Mucosa of rectum (tissue), 2 donors: Measurements from ENCODE around the gene ZNF385D.

Experiments
- H3K27ac ChIP-seq, 2 donors: one replicate each; pipeline ENCODE4 v1.7.0; 2013; ENCODE audit warnings: inconsistent platforms in 2 of 2, low read depth in 2 of 2, low read length in 2 of 2
- H3K27me3 ChIP-seq, 2 donors: one replicate each; pipeline ENCODE4 v1.7.0; 2013; ENCODE audit warnings: low read length in 2 of 2; ENCODE audit not compliant: control insufficient read depth in 2 of 2, insufficient read depth in 2 of 2
- H3K36me3 ChIP-seq, 2 donors: one replicate each; pipeline ENCODE4 v1.7.0; 2013; ENCODE audit warnings: low read length in 2 of 2; ENCODE audit not compliant: control insufficient read depth in 2 of 2, insufficient read depth in 2 of 2
- H3K4me1 ChIP-seq, 2 donors: one replicate each; pipeline ENCODE4 v1.7.0; 2013; ENCODE audit warnings: low read length in 2 of 2, mild to moderate bottlenecking in 1 of 2; ENCODE audit not compliant: control insufficient read depth in 2 of 2, insufficient read depth in 2 of 2
- H3K4me3 ChIP-seq, 2 donors: one replicate each; pipeline ENCODE4 v1.7.0; 2013; ENCODE audit warnings: low read length in 2 of 2
- H3K9ac ChIP-seq, 2 donors: one replicate each; pipeline ENCODE4 v1.7.0; 2013; ENCODE audit warnings: low read length in 2 of 2, low read depth in 1 of 2, mild to moderate bottlenecking in 1 of 2
- H3K9me3 ChIP-seq, 2 donors: one replicate each; pipeline ENCODE4 v1.7.0; 2013; ENCODE audit warnings: low read length in 2 of 2; ENCODE audit not compliant: control insufficient read depth in 2 of 2
- donor health status: healthy.
- donor health status: Normal muscosa, but diverticular disease.

Gene ZNF385D

DNA sequence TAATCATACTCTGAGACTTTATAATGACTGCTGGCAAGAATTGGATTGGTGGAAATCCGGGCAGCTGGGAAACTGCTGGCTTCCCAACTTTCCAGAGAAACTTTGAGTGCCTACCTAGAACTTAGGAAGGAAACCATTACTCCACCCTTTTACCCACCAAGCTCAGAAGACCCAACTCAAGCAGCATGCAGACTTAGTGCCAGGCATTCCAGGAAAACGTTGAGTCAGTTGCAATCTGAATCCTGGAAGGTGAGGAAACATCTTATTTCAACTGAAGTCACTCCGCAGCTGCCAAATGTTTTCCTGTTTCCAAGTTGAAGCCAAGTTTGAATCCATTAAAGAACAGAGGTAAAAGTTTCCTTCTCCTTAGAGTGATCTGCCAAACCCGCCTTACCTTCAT is 126.5 kb downstream of the ZNF385D start:
- Histone ChIP-seq H3K9me3 (no peaks in the 10 kb centered on the region), H3K9ac (no peak overlapping the region), H3K4me3 (no peak overlapping the region), H3K4me1 (no peaks in the 10 kb centered on the region), H3K27me3 (no peaks in the 10 kb centered on the region), H3K36me3 (no peaks in the 10 kb centered on the region), H3K27ac (no peak overlapping the region)

DNA sequence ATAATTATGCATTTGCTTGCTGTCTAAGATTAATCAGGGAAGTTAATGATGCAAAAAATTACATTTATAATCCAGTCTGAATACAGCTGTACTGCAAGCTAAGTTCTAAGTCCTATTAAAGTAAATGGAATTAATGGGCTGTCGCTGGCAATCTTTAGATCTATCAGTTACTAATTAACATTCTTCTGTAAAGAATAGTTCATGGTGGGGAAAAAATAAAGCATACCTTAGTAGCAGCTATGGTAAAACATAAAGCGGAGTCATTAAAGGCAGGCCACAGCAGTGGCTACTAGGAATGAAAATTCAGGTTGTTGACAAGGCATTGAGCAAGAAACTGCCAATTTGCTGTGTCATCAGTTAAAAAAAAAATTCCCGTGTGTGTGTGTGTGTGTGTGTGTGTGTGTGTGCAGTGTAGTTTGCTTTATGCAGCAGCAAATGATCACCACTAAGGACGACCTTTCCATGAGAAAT is 129.8 kb downstream of the ZNF385D start:
- H3K27ac ChIP-seq = no peak overlapping the region
- H3K4me1 ChIP-seq = no peaks in the 10 kb centered on the region
- H3K9me3 ChIP-seq = no peaks in the 10 kb centered on the region
- no peaks in the 10 kb centered on the region for H3K36me3 ChIP-seq
- H3K27me3 ChIP-seq = no peaks in the 10 kb centered on the region
- H3K9ac ChIP-seq = no peak overlapping the region
- no peak overlapping the region for H3K4me3 ChIP-seq

DNA sequence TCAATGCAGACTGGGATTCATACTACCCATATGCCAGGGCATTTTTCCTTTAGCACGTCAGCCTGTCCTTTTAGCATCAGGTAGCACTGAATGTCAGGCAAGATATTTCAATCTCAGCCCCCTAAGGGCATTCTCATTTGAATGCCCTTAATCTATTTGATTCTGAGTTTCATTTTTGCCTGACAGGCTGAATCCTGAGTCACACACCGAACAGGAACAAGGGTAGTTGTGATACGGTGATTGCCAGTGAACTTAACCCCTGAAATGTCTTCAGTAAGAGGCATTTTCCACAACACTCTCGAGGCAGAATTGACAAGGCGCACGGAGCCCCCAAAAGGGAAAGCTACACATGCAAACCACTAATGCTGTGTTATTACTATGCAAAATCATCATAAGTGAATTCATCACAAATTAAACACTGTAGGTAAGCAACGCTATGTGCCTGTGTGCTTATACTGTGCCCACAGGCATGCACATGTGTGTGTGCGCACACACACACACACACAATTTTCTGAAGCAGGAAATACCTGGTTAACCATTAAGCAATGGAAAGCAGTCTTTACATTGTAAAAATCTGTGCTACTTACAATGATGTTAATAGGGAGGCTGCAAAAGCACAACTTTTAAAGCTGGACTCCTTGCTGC is 130.4 kb downstream of the ZNF385D start:
- Histone ChIP-seq H3K4me3 (no peak overlapping the region), H3K27me3 (no peaks in the 10 kb centered on the region), H3K27ac (no peak overlapping the region), H3K4me1 (no peaks in the 10 kb centered on the region), H3K9me3 (no peaks in the 10 kb centered on the region), H3K36me3 (no peaks in the 10 kb centered on the region), H3K9ac (no peak overlapping the region)

DNA sequence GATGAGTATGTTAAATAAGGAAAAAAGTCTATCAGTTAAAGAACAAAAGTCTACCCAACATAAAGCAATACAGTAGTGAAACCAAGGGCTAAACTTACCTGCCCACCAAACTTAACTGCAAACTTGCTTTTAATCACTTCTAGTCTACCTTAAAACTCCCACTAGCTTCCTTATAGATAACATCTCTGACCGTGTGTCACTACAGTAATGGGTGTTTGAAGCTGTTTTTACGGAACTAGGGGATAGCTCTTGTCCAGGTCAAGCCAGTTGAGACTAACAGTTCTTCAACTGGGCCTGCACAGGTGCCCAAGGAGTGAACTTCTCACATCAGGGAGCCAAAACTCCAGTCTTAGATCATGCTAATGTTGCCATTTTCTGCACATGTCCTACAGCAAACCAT is 132.3 kb downstream of the ZNF385D start:
- H3K36me3 ChIP-seq = no peaks in the 10 kb centered on the region
- no peak overlapping the region for H3K9ac ChIP-seq
- no peaks in the 10 kb centered on the region for H3K9me3 ChIP-seq
- no peak overlapping the region for H3K27ac ChIP-seq
- H3K27me3 ChIP-seq = no peaks in the 10 kb centered on the region
- no peaks in the 10 kb centered on the region for H3K4me1 ChIP-seq
- no peak overlapping the region for H3K4me3 ChIP-seq

DNA sequence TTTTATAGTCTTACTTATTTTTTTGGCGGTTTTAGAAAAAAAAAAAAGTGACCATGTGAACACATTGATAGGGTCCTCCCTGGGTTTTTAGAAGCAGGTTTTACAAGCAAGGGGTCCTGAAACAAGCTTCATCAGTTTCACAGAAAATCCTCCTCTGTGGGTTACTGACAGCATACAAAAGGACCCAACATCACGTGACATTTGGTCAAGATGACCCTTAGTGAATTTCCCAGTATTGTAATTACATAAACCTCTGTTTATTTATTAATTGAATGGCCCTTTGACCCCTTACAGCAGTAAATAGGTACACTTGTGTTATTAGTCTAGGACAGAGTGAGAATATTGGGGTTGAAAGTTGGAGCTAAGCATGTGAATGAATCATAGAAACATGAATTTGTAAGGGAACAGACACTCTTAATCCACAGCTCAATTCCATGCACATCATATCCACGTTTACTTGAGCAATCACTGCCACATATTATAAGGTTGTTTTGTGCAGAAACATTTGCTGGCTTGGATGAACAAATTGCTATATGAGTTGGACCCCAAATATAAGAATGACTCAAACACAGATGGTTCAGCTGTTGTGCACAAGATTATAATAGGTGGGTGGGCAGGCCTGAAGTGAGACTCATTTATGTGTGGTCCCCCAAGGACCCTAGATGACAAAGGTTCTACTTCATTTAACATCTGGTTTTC is 137.5 kb downstream of the ZNF385D start:
- Histone ChIP-seq H3K27me3 (no peaks in the 10 kb centered on the region), H3K9me3 (no peaks in the 10 kb centered on the region), H3K9ac (no peak overlapping the region), H3K4me3 (no peak overlapping the region), H3K36me3 (no peaks in the 10 kb centered on the region), H3K4me1 (no peaks in the 10 kb centered on the region), H3K27ac (no peak overlapping the region)

DNA sequence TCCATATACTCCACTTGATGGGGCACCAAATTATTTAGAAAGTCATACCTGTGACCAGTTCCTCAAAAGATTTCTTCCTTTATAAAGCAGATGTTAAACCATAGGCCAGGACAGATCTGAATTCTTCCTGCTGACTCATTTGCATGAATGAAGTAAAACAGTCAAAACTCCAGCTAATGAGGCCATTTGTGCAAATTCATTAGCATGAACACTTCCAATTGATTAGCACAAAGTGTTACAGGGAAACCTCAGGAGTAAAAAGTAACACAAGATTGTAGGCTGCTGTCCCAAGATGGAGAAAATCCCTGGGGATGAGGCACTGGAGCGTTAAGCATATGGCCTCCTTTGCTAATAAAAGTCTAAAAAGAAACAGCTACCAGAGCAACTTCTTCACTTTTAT is 149.8 kb downstream of the ZNF385D start:
- H3K4me1 ChIP-seq = no peaks in the 10 kb centered on the region
- no peaks in the 10 kb centered on the region for H3K9me3 ChIP-seq

DNA sequence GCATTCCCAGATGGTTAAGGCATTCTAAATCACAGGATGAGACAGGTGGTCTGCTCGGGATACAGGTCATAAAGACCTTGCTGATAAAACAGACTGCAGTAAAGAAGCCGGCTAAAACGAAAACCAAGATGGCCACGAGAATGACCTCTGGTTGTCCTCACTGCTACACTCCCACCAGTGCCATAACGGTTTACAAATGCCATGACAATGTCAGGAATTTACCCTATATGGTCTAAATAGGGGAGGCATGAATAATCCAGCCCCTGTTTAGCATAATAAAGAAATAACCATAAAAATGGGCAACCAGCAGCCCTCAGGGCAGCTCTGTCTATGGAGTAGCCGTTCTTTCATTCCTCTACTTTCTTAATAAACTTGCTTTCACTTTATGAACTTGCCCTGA is 151.1 kb downstream of the ZNF385D start:
- H3K27me3 ChIP-seq = no peaks in the 10 kb centered on the region
- H3K9me3 ChIP-seq = no peaks in the 10 kb centered on the region
- no peak overlapping the region for H3K4me3 ChIP-seq
- H3K27ac ChIP-seq = no peak overlapping the region
- no peaks in the 10 kb centered on the region for H3K36me3 ChIP-seq
- no peak overlapping the region for H3K9ac ChIP-seq
- H3K4me1 ChIP-seq = no peaks in the 10 kb centered on the region

More for the DNA sequence above, 149.8 kb downstream of the ZNF385D start:
- H3K27ac ChIP-seq = no peak overlapping the region
- H3K9ac ChIP-seq = no peak overlapping the region
- no peaks in the 10 kb centered on the region for H3K27me3 ChIP-seq
- no peaks in the 10 kb centered on the region for H3K36me3 ChIP-seq
- H3K4me3 ChIP-seq = no peak overlapping the region

DNA sequence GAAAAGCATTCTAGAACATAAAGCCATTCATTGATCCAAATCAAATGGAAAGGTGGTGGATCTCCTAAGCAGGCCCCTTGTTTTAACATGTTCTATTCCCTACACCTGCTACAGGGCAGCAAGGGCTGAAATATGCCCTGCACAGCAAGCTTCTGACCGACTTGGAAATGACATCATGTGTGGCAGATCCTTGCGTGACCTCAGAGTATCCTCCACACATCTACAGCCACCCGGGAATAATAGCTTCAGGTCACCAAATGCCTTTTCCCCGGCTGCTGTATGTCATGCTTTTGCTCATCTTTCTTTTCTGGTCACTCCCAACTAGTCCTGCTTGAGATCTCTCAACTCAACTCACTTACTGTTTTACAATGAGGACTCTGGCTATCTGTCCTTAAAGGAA is 158.2 kb downstream of the ZNF385D start:
- Histone ChIP-seq H3K36me3 (no peaks in the 10 kb centered on the region), H3K9ac (no peak overlapping the region), H3K27ac (no peak overlapping the region)

DNA sequence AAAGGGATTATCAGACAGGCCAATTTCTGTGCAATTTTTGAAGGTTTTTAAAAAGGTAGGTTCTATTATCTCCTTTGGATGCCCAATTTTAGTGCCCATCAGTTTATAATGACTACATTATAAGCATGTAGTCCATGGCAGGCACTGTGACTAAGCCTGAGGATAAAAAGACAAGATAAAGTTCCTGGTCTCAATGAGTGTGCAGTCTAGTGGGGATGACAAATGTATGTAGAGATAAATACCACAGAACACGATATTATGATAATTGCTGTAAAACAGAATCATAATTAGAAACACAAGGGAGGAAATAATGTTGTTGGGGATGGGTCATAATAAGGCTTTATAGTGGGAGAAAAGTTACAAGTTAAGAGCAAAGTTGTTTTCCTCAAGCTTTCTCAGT is 163.1 kb downstream of the ZNF385D start:
- no peak overlapping the region for H3K27ac ChIP-seq
- peaks cover 0 to 2% of the 10 kb centered on the region in 2 donors for H3K9me3 ChIP-seq
- no peak overlapping the region for H3K4me3 ChIP-seq
- no peaks in the 10 kb centered on the region for H3K36me3 ChIP-seq
- no peak overlapping the region for H3K9ac ChIP-seq
- no peaks in the 10 kb centered on the region for H3K27me3 ChIP-seq
- no peaks in the 10 kb centered on the region for H3K4me1 ChIP-seq

More for the DNA sequence above, 158.2 kb downstream of the ZNF385D start:
- Histone ChIP-seq H3K9me3 (no peaks in the 10 kb centered on the region), H3K27me3 (no peaks in the 10 kb centered on the region), H3K4me1 (no peaks in the 10 kb centered on the region), H3K4me3 (no peak overlapping the region)

DNA sequence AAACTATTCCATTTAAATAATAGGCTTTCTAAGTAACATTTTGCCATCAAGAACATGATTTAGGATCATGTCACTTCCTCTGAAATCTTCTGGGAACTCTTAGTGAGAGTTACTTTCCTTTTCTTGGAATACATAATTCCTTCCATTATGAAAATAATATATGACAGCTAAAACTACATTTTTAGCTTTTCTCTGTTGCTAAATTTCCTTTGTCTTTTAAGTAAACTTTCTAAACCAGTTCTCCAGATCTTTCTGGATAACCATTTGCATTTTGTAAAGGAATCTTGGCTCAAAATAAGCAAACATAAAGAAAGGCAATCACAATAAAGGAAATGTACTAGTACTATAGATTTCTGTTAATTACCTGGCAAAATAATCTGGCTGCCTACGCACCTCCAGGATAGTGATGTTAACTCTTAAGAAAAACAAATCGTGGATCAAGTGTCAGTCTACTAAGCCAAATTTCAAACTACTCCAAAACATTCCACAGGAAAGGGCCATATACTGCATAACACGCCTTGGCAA is 165.7 kb downstream of the ZNF385D start:
- H3K27ac ChIP-seq = no peak overlapping the region
- H3K27me3 ChIP-seq = no peaks in the 10 kb centered on the region
- no peak overlapping the region for H3K4me3 ChIP-seq
- H3K9ac ChIP-seq = no peak overlapping the region
- H3K4me1 ChIP-seq = no peaks in the 10 kb centered on the region
- H3K36me3 ChIP-seq = no peaks in the 10 kb centered on the region
- peaks cover 2 to 3% of the 10 kb centered on the region in 2 donors for H3K9me3 ChIP-seq
